ENCODE measurements around the gene RFC1.

The RFC1 gene

GRCh38 chr4:39324446-39324845, 41.7 kb downstream of the RFC1 start:
- DNase-seq (ENCODE audit: low spot score): no peak
- H3K36me3 ChIP-seq (ENCODE audit: low read depth): peaks cover 75% of the 10 kb centered on the region

GRCh38 chr4:39323821-39324220, 42.3 kb downstream of the RFC1 start:
- DNase-seq (ENCODE audit: low spot score) (no peak), ATAC-seq (ENCODE audit: low read depth) (no peak)
- no peaks in the 10 kb centered on the region for H3K27me3 ChIP-seq (ENCODE audit: insufficient read depth, poor library complexity, severe bottlenecking)
- no peak for TF ChIP-seq CTCF (IDR thresholded peaks at IDR 0.05; ENCODE audit: poor library complexity, severe bottlenecking)
- no peak overlapping the region for H3K27ac ChIP-seq (ENCODE audit: poor library complexity, severe bottlenecking)
- H3K4me1 ChIP-seq (ENCODE audit: insufficient read depth, poor library complexity, severe bottlenecking): peaks cover 22% of the 10 kb centered on the region
- H3K36me3 ChIP-seq (ENCODE audit: low read depth): peaks cover 82% of the 10 kb centered on the region
- no peaks in the 10 kb centered on the region for H3K9me3 ChIP-seq (ENCODE audit: severe bottlenecking)
- no peak overlapping the region for H3K4me3 ChIP-seq (ENCODE audit: severe bottlenecking)

More at GRCh38 chr4:39324446-39324845, 41.7 kb downstream of the RFC1 start:
- no peak for ATAC-seq (ENCODE audit: low read depth)
- Histone ChIP-seq H3K4me3 (ENCODE audit: severe bottlenecking) (no peak overlapping the region), H3K27ac (ENCODE audit: poor library complexity, severe bottlenecking) (no peak overlapping the region), H3K4me1 (ENCODE audit: insufficient read depth, poor library complexity, severe bottlenecking) (peaks cover 16% of the 10 kb centered on the region), H3K9me3 (ENCODE audit: severe bottlenecking) (no peaks in the 10 kb centered on the region), H3K27me3 (ENCODE audit: insufficient read depth, poor library complexity, severe bottlenecking) (no peaks in the 10 kb centered on the region)
- no peak for TF ChIP-seq CTCF (IDR thresholded peaks at IDR 0.05; ENCODE audit: poor library complexity, severe bottlenecking)

GRCh38 chr4:39320381-39321115, 45.6 kb downstream of the RFC1 start:
- peaks cover 79% of the 10 kb centered on the region for H3K36me3 ChIP-seq (ENCODE audit: low read depth)
- no peak for DNase-seq (ENCODE audit: low spot score)
- H3K9me3 ChIP-seq (ENCODE audit: severe bottlenecking): no peaks in the 10 kb centered on the region
- peaks cover 27% of the 10 kb centered on the region for H3K4me1 ChIP-seq (ENCODE audit: insufficient read depth, poor library complexity, severe bottlenecking)
- H3K27me3 ChIP-seq (ENCODE audit: insufficient read depth, poor library complexity, severe bottlenecking): no peaks in the 10 kb centered on the region
- H3K4me3 ChIP-seq (ENCODE audit: severe bottlenecking): no peak overlapping the region
- no peak for ATAC-seq (ENCODE audit: low read depth)
- H3K27ac ChIP-seq (ENCODE audit: poor library complexity, severe bottlenecking): peak overlapping the region; percentile 93
- TF ChIP-seq CTCF (IDR thresholded peaks at IDR 0.05; ENCODE audit: poor library complexity, severe bottlenecking): no peak

- Histone ChIP-seq H3K4me1 (ENCODE audit: insufficient read depth, poor library complexity, severe bottlenecking) (peaks cover 27% of the 10 kb centered on the region), H3K27ac (ENCODE audit: poor library complexity, severe bottlenecking) (peak overlapping the region; percentile 93), H3K4me3 (ENCODE audit: severe bottlenecking) (no peak overlapping the region), H3K36me3 (ENCODE audit: low read depth) (peaks cover 79% of the 10 kb centered on the region), H3K27me3 (ENCODE audit: insufficient read depth, poor library complexity, severe bottlenecking) (no peaks in the 10 kb centered on the region), H3K9me3 (ENCODE audit: severe bottlenecking) (no peaks in the 10 kb centered on the region)
- no peak for TF ChIP-seq CTCF (IDR thresholded peaks at IDR 0.05; ENCODE audit: poor library complexity, severe bottlenecking)
- ATAC-seq (ENCODE audit: low read depth): peak; percentile 99
- DNase-seq (ENCODE audit: low spot score): no peak
These were observed 46.5 kb downstream of the RFC1 start for GRCh38 chr4:39319676-39320075.

GRCh38 chr4:39312816-39313215, 53.3 kb downstream of the RFC1 start:
- H3K36me3 ChIP-seq (ENCODE audit: low read depth): peaks cover 89% of the 10 kb centered on the region
- no peak for TF ChIP-seq CTCF (IDR thresholded peaks at IDR 0.05; ENCODE audit: poor library complexity, severe bottlenecking)
- H3K4me1 ChIP-seq (ENCODE audit: insufficient read depth, poor library complexity, severe bottlenecking): no peaks in the 10 kb centered on the region
- no peaks in the 10 kb centered on the region for H3K27me3 ChIP-seq (ENCODE audit: insufficient read depth, poor library complexity, severe bottlenecking)
- DNase-seq (ENCODE audit: low spot score) (no peak), ATAC-seq (ENCODE audit: low read depth) (no peak)
- no peaks in the 10 kb centered on the region for H3K9me3 ChIP-seq (ENCODE audit: severe bottlenecking)
- H3K4me3 ChIP-seq (ENCODE audit: severe bottlenecking): no peak overlapping the region
- no peak overlapping the region for H3K27ac ChIP-seq (ENCODE audit: poor library complexity, severe bottlenecking)

Measured in RWPE2 (cell line).